ENCODE measurements around the gene FMO1.

FMO1 gene

DNA sequence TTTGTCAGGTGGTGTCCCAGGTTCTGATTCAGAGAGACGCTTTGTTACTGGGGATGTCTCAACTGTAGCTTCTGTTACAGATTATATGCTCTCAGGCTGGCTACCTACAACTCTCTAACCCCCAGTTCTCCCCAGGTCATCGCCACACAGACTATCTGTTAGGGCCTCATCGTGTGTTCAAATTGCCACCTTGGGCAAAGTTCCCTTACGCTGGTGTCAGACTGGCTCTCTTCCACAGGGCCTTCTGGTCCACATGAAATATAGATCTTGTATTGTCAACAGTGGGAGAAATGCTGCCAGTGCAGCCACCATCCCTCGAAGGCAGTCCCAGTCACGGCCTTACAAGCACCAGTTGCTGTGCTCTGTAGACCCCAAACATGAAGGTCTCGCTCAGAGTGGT is 81.0 kb downstream of the FMO1 start:
- Histone ChIP-seq H3F3A (ENCODE audit: insufficient read depth) (no peaks in the 10 kb centered on the region), H3K9me2 (replicated peaks; ENCODE audit: insufficient read depth, low read length) (no peaks in the 10 kb centered on the region), H3K27me3 (ENCODE audit: low read length) (no peaks in the 10 kb centered on the region), H3K4me3 (ENCODE audit: insufficient read depth, low read length, poor library complexity, severe bottlenecking) (no peak overlapping the region), H2AFZ (ENCODE audit: low read depth, low read length, severe bottlenecking) (no peak overlapping the region), H3K9me3 (ENCODE audit: insufficient read depth, low read length) (no peaks in the 10 kb centered on the region), H3K27ac (ENCODE audit: low read depth, low read length) (no peak overlapping the region), H3K9ac (ENCODE audit: low read length) (no peak overlapping the region), H4K20me1 (ENCODE audit: low read depth, low read length) (no peaks in the 10 kb centered on the region), H3K4me2 (ENCODE audit: low read depth, low read length, poor library complexity, severe bottlenecking) (no peak overlapping the region), H3K36me3 (ENCODE audit: low read length) (no peaks in the 10 kb centered on the region), H3K79me2 (ENCODE audit: insufficient read depth, low read length) (no peaks in the 10 kb centered on the region)
- TF ChIP-seq, protein P1, sequence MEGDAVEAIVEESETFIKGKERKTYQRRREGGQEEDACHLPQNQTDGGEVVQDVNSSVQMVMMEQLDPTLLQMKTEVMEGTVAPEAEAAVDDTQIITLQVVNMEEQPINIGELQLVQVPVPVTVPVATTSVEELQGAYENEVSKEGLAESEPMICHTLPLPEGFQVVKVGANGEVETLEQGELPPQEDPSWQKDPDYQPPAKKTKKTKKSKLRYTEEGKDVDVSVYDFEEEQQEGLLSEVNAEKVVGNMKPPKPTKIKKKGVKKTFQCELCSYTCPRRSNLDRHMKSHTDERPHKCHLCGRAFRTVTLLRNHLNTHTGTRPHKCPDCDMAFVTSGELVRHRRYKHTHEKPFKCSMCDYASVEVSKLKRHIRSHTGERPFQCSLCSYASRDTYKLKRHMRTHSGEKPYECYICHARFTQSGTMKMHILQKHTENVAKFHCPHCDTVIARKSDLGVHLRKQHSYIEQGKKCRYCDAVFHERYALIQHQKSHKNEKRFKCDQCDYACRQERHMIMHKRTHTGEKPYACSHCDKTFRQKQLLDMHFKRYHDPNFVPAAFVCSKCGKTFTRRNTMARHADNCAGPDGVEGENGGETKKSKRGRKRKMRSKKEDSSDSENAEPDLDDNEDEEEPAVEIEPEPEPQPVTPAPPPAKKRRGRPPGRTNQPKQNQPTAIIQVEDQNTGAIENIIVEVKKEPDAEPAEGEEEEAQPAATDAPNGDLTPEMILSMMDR (IDR thresholded peaks at IDR 0.05; ENCODE audit: insufficient read depth, low read length, poor library complexity, severe bottlenecking): no peak
- TF ChIP-seq EZH2phosphoT487 (conservative IDR thresholded peaks at IDR 0.05; ENCODE audit: low read length): no peak

DNA sequence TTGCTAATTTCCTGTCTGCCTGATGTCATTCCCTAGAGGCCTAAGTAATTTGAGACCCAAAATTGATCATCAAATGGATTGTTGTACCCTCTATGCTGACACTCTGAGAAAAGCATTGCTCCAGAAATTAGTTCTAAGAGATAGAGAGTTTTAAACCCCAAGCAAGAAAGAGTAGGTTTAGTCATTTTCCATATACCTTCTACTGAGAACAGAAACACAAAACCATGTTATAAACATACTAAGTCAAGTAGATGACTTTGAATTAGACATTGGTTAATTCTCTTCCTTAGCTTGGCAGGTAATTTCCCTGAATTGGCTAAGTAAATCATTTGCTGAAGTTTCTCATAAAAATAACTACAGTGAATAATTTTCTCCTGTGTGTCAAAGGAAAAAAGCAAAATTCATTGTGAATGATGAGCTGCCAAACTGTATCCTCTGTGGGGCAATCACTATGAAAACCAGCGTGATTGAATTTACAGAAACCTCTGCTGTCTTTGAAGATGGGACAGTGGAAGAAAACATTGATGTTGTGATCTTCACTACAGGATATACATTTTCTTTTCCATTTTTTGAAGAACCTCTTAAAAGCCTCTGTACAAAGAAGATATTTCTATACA is 85.8 kb downstream of the FMO1 start:
- H3K9ac ChIP-seq (ENCODE audit: low read length): no peak overlapping the region
- H3K79me2 ChIP-seq (ENCODE audit: insufficient read depth, low read length): no peaks in the 10 kb centered on the region
- H3K9me3 ChIP-seq (ENCODE audit: insufficient read depth, low read length): no peaks in the 10 kb centered on the region
- no peaks in the 10 kb centered on the region for H3K36me3 ChIP-seq (ENCODE audit: low read length)
- H3K4me3 ChIP-seq (ENCODE audit: insufficient read depth, low read length, poor library complexity, severe bottlenecking): no peak overlapping the region
- H4K20me1 ChIP-seq (ENCODE audit: low read depth, low read length): no peaks in the 10 kb centered on the region
- no peaks in the 10 kb centered on the region for H3F3A ChIP-seq (ENCODE audit: insufficient read depth)
- TF ChIP-seq EZH2phosphoT487 (conservative IDR thresholded peaks at IDR 0.05; ENCODE audit: low read length): no peak
- TF ChIP-seq, protein P1 (IDR thresholded peaks at IDR 0.05; ENCODE audit: insufficient read depth, low read length, poor library complexity, severe bottlenecking): no peak
- H3K9me2 ChIP-seq (replicated peaks; ENCODE audit: insufficient read depth, low read length): no peaks in the 10 kb centered on the region
- H3K4me2 ChIP-seq (ENCODE audit: low read depth, low read length, poor library complexity, severe bottlenecking): no peak overlapping the region
- no peak overlapping the region for H2AFZ ChIP-seq (ENCODE audit: low read depth, low read length, severe bottlenecking)
- H3K27ac ChIP-seq (ENCODE audit: low read depth, low read length): no peak overlapping the region
- H3K27me3 ChIP-seq (ENCODE audit: low read length): no peaks in the 10 kb centered on the region

All from SU-DHL-6 (cell line).